Osteoblast (primary cell): ENCODE results near the gene BCL2L14. TPM values are rescaled to one million over a fixed set of nuclear protein-coding genes. Genes with fewer than 3 reads are reported as not detected.

Experiments
- DNase-seq: peaks from one replicate; pipeline ENCODE4 v3.0.0; 2011; ENCODE audit warnings: low spot score, mixed read lengths; ENCODE audit not compliant: insufficient read length; ENCODE audit errors: missing footprints
- H2AFZ ChIP-seq: 2 replicates; pipeline ENCODE4 v1.6.0; 2011; ENCODE audit warnings: mild to moderate bottlenecking, low read length
- H3K27ac ChIP-seq: 2 replicates; pipeline ENCODE4 v1.5.1; 2011; ENCODE audit warnings: mild to moderate bottlenecking, low read depth, low read length, moderate library complexity
- H3K27me3 ChIP-seq: 2 replicates; pipeline ENCODE4 v1.6.0; 2012; ENCODE audit warnings: mild to moderate bottlenecking, control low read depth, inconsistent platforms, low read length, moderate library complexity; ENCODE audit not compliant: insufficient read depth
- H3K36me3 ChIP-seq: 2 replicates; pipeline ENCODE4 v1.5.1; 2011; ENCODE audit warnings: mild to moderate bottlenecking, low read length, control low read depth, moderate library complexity; ENCODE audit not compliant: insufficient read depth
- H3K4me1 ChIP-seq: 2 replicates; pipeline ENCODE4 v1.5.1; 2011; ENCODE audit warnings: mild to moderate bottlenecking, low read length, control low read depth, moderate library complexity; ENCODE audit not compliant: insufficient read depth
- H3K4me2 ChIP-seq: 2 replicates; pipeline ENCODE4 v1.6.0; 2011; ENCODE audit warnings: mild to moderate bottlenecking, low read length; ENCODE audit not compliant: insufficient read depth
- H3K4me3 ChIP-seq: fragments of 200-600 bp; sonication (generic); 3 replicates; pipeline ENCODE4 v1.5.1; 2012; ENCODE audit warnings: mild to moderate bottlenecking, low read length, inconsistent platforms; ENCODE audit not compliant: insufficient read depth
- H3K79me2 ChIP-seq: 2 replicates; pipeline ENCODE4 v1.6.0; 2012; ENCODE audit warnings: mild to moderate bottlenecking, low read length, control low read depth, inconsistent platforms; ENCODE audit not compliant: insufficient read depth
- H3K9me3 ChIP-seq: 2 replicates; pipeline ENCODE4 v1.5.1; 2011; ENCODE audit warnings: low read depth, low read length, control low read depth
- H4K20me1 ChIP-seq: 2 replicates; pipeline ENCODE4 v1.6.0; 2012; ENCODE audit warnings: mild to moderate bottlenecking, low read length, control low read depth; ENCODE audit not compliant: insufficient read depth
- total RNA-seq: library from RNA; depleted of rRNA; stranded (reverse); fragments of >200 nt; gene quantifications from 2 replicates; pipeline ENCODE4 v1.2.3, GENCODE V29; 2012
- TF ChIP-seq, protein P1 (sequence below): IDR thresholded peaks from 2 replicates; pipeline ENCODE4 v1.5.1; 2011; ENCODE audit warnings: mild to moderate bottlenecking, low read depth, low read length, moderate library complexity; ENCODE audit errors: extremely low read depth

The BCL2L14 gene
- total RNA-seq, 1 donor: not detected

DNA sequence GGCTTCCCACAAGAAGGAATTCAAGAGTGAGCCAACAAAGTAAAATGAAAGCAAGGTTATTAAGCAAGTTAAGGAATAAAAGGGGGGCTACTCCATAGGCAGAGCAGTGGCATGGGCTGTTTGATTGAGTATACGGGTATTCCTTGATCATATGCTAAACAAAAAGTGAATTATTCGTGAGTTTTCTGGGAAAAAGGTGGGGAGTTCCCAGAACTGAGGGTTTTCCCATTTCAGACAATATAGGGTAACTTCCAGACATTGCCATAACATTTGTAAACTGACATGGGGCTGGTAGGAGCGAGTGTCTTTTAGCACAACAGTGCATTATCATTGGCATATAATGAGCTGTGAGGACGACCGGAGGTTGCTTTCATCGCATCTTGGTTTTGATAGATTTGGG lies 2.0 kb upstream of the BCL2L14 start:
- Histone ChIP-seq H3K36me3 (no peaks in the 10 kb centered on the region), H3K9me3 (no peaks in the 10 kb centered on the region), H3K4me2 (no peak overlapping the region), H4K20me1 (no peaks in the 10 kb centered on the region), H3K27me3 (peaks cover 23% of the 10 kb centered on the region), H3K79me2 (no peaks in the 10 kb centered on the region), H3K4me1 (no peaks in the 10 kb centered on the region), H2AFZ (no peak overlapping the region), H3K27ac (no peak overlapping the region), H3K4me3 (no peak overlapping the region)
- no peak for DNase-seq
- TF ChIP-seq, protein P1, sequence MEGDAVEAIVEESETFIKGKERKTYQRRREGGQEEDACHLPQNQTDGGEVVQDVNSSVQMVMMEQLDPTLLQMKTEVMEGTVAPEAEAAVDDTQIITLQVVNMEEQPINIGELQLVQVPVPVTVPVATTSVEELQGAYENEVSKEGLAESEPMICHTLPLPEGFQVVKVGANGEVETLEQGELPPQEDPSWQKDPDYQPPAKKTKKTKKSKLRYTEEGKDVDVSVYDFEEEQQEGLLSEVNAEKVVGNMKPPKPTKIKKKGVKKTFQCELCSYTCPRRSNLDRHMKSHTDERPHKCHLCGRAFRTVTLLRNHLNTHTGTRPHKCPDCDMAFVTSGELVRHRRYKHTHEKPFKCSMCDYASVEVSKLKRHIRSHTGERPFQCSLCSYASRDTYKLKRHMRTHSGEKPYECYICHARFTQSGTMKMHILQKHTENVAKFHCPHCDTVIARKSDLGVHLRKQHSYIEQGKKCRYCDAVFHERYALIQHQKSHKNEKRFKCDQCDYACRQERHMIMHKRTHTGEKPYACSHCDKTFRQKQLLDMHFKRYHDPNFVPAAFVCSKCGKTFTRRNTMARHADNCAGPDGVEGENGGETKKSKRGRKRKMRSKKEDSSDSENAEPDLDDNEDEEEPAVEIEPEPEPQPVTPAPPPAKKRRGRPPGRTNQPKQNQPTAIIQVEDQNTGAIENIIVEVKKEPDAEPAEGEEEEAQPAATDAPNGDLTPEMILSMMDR: no peak

DNA sequence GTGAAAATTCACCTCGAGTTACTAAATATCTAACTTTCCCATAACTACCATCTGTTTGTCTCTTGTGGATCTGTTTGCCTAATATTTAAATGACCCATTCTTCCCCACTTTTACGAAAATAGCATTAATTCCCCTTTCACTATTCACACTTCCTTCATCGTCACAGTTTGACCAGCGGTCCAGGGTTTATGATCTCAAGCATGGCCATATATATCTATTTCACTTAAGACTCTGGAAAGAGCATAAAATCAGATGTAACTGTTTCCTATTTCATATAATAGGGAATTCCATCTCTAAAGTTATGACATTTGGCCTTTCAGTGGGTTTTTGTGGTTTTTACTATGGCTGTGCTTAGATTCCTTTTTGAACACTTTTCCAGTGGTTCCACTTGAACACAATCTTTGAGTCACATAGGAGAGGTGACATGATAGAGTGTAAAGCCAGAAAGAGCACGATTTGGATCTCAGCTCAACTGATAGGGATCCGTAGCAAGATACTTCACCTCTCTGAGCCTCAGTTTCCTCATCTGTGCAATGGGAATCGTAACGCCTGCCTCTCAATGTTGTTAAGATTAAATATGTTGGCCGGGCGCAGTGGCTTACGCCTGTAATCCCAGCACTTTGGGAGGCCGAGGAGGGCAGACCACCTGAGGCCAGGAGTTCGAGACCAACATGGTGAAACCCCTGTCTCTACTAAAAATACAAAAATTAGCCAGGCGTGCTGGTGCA lies 754 bp upstream of the BCL2L14 start:
- no peak overlapping the region for H2AFZ ChIP-seq
- H3K4me1 ChIP-seq: no peaks in the 10 kb centered on the region
- no peak for DNase-seq
- H3K36me3 ChIP-seq: no peaks in the 10 kb centered on the region
- peaks cover 23% of the 10 kb centered on the region for H3K27me3 ChIP-seq
- no peaks in the 10 kb centered on the region for H3K79me2 ChIP-seq
- no peak overlapping the region for H3K4me3 ChIP-seq
- no peak overlapping the region for H3K27ac ChIP-seq
- TF ChIP-seq, protein P1: no peak
- H3K4me2 ChIP-seq: no peak overlapping the region
- no peaks in the 10 kb centered on the region for H3K9me3 ChIP-seq
- no peaks in the 10 kb centered on the region for H4K20me1 ChIP-seq

DNA sequence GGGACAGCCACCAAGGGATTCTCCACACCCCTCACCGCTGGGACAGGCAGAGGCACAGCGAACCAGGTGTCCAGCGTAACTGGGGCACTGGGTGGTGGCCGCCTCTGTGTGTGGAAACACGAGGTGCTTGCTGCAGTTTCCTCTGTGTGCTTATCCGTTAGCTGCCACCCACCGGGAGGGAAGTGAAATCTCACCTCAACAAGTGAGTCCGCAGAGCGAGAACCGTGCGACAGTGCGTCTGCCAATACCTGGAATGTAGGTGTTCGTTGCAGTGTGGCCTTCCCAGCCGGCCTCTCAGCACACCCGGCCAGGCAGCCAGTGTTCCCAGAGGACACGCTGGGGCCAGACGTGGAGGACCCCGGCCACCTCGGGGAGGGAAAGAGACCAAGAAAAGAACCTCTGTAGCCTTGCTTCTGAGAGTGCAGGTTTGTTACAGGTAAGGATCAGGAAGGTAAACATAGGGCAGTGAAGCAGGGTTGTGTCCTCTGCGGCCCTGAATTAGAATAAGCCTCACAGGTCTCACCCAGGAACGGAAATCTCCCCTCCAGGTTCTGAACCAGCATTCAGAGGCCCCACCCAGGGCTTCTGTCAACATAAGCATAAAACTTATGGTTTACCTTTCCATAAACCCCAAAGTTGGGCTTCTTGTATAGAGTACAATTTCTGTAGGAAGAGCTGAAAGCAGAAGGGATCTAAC lies 1.5 kb downstream of the BCL2L14 start:
- TF ChIP-seq, protein P1: no peak
- H3K79me2 ChIP-seq: no peaks in the 10 kb centered on the region
- no peaks in the 10 kb centered on the region for H3K4me1 ChIP-seq
- H3K9me3 ChIP-seq: no peaks in the 10 kb centered on the region
- no peaks in the 10 kb centered on the region for H4K20me1 ChIP-seq
- H3K4me3 ChIP-seq: no peak overlapping the region
- DNase-seq: no peak
- H3K27ac ChIP-seq: no peak overlapping the region
- H3K36me3 ChIP-seq: no peaks in the 10 kb centered on the region
- H2AFZ ChIP-seq: no peak overlapping the region
- H3K4me2 ChIP-seq: no peak overlapping the region
- peaks cover 23% of the 10 kb centered on the region for H3K27me3 ChIP-seq

DNA sequence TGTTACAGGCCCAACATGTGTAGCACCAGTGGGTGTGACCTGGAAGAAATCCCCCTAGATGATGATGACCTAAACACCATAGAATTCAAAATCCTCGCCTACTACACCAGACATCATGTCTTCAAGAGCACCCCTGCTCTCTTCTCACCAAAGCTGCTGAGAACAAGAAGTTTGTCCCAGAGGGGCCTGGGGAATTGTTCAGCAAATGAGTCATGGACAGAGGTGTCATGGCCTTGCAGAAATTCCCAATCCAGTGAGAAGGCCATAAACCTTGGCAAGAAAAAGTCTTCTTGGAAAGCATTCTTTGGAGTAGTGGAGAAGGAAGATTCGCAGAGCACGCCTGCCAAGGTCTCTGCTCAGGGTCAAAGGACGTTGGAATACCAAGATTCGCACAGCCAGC lies 8.6 kb downstream of the BCL2L14 start:
- H3K27ac ChIP-seq: no peak overlapping the region
- H2AFZ ChIP-seq: no peak overlapping the region
- H3K36me3 ChIP-seq: no peaks in the 10 kb centered on the region
- H4K20me1 ChIP-seq: no peaks in the 10 kb centered on the region
- TF ChIP-seq, protein P1: no peak
- DNase-seq: peak; percentile 66
- H3K4me1 ChIP-seq: peaks cover 8% of the 10 kb centered on the region
- no peak overlapping the region for H3K4me3 ChIP-seq
- no peaks in the 10 kb centered on the region for H3K9me3 ChIP-seq
- no peaks in the 10 kb centered on the region for H3K79me2 ChIP-seq
- no peak overlapping the region for H3K4me2 ChIP-seq
- no peaks in the 10 kb centered on the region for H3K27me3 ChIP-seq
